Measurements from ENCODE around the gene ATCAY.
"Not testable (repeated sequence)": the region's sequence is repeated elsewhere in the genome, so short reads cannot be mapped to it uniquely, and the experiment has no call there.

ATCAY gene

DNA sequence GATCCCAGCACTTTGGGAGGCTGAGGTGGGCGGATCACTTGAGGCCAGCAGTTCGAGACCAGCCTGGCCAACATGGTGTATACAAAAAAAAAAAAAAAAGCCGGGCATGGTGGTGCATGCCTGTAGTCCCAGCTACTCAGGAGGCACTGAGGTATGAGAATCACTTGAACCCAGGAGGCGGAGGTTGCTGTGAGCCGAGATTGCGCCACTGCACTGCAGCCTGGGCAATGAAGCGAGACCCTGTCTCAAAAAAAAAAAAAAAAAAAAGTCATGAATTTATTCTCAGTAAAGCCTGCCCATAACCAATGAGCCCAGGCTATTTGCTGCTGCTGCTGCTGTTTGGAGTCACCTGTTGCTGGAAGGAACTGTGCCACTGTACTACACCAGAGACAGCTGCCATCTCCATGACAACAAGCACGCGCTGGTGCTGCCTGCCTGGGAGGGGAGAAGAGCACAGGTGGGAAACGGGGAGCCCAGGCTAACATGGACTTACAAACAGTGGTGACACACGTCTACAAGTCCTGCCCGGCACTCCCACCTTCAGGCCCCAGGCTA lies 23.0 kb upstream of the ATCAY start:
- DNase-seq: no peak

DNA sequence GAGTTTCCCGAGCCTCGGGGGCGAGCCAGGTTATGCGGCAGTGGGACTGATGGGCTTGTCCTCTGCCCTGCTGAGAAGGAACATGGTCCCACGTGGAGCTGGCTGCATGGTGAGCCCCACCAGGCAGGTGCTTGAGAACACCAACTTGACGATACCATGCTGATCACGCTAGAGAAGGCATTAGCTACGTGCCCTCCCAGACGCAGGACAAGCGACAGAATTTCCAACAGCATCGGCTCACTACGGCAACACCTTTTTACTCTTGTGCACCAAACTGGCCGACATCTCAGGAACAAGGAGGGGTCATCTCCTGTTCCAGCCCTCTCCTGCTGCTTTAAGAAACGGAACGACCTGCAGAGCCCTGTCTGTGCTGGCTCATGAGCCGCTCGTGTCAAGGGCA lies 20.0 kb upstream of the ATCAY start:
- DNase-seq: no peak

DNA sequence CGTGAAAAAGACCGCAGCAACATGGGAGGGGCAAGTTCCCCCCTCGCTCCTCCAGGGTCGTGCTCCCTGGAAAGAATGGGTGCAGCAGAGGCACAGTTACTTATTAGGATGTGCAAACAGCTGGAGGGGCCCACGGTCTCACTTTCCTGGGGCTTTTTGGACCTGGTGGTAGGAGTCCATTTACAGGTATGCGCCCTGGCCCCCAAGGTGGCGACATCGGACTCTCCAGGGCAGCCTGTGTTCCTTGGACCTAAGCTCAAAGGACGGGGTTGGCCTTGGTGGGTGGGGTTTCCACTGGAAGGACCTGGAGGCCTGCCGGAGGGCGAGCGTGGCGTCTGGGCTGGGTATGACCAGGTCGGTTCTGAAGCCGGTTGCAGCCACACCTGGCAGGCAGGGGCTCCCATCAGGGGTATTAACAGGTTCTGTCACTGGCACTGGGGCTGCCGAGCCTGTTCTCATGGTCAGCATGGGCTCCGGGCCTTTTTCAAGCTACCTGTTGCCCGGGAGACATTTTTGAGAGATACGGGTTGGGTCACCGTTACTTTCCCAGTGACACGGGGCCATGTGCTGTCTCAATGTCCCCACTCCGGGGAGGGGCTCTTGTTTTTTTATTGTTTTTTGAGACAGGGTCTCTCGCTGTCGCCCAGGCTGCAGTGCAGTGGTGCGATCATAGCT lies 17.5 kb upstream of the ATCAY start:
- DNase-seq: no peak

DNA sequence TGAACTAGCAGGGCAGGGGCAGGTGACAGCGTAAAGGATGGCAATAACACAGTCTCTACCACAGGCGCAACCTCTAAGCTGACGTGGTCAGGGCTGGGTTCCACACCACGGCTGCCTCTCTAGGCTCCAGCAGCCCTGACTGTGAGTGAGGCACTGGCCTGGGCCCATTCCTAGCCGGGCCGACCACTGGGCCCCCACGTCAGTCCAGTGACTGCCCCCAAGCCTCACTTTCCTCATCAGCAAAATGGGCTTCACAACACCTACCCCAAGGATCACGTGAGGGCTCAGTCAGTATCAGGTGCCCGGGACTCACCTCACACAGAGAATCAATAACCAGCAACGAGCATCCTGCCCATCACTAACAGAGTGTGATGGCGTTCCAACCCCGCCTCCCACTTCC lies 16.8 kb upstream of the ATCAY start:
- DNase-seq: no peak

DNA sequence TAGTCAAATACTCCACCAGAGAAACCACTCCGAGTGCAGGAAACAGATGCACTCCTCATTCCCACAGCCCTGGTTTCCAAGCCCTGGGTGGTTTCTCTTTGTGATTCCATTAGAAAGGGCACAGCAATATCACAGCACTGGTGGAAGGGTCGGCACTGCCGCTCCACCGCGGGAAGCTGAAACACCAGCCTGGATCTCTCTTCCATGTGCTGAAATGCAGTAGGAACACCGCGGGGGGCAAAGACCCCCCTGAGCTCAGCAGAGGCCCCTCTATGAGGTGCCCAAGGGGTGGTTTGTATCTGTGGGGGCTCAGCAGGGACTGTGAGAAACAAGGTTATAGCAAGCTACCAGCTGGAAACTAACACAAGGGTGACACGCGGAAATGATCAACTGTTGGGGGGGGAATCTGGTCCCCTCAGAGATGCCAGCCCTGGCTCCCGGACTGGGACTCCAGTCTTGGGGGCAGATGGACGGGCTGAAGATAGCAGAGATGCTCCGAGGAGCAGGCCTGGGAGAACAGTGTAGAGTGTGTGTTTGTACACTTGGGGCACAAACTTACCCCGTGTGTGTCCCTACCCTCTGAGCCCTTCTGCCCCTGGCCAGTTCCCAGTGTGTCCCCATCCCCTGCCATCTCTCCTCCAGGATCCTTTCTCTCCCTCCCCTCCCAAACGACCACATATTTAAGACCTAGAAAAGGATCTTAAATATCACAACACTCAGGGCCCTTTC lies 13.4 kb upstream of the ATCAY start:
- no peak for DNase-seq

DNA sequence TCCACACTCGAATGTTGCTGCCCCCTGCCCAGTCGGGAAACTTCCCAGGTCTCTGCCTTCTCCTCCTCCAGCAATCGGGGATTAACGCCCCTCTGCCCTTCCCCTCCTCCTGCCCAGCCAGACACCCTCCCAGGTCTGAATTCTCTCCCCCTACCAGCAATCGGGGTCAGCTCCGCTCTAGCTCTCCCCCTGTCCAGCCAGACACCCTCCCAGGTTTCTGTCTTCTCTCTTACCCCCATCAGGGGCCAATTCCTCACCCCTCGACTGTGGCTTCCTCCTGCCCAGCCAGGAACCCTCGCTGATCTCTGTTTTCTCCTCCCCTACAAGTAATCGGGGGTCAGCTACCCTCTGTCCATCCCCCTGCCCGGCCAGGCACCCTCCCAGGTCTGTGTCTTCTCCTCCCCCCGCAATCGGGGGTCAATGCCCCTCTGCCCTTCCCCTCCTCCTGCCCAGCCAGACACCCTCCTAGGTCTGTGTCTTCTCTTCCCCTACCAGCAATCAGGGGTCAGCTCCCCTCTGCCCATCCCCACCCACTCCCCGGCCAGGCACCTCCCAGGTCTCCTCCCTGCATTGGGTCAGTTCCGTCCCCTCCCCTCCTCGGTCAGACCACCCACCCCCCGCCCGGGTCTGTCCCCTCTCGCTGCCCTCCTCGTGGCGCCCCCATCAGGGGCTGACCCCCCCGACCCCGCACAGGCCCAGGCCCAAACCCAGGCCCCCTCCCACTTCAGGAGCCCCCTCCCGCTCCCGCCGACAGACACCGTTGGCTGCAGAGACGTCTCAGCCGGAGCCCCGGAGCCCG lies 12.3 kb upstream of the ATCAY start:
- DNase-seq: no peak

DNA sequence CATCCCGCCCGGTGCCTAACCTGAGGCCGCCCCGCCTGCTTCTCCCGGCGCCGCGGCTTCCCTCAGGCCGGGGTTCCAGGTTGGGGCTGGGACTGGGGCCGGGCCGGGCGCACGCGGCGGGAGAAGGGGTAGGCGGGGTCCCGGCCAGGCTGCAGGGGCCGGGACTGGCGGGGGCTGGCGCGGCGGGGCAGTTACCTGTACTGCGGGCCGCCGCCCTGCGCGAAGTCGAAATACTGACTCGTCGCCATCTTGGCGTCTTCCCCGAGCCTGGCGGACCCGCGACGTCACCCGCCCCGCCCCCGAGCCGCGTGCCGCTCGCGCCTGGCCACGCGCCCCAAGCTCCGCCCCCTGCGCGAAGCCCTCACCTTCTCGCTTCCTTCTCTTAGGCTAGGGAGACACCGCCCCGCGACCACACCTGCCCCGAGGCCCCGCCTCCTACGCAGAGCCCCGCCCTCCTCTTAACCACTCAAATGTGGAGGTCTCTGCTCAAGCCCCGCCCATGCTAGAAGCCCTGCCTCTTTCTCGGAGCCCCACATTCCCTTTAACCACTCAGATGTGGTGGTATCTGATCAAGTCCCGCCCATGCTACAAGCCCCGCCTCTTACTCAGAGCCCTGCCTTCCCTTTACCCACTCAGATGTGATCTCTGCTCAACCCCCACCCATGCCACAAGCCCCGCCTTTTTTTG lies 11.6 kb upstream of the ATCAY start, which contains the start of gene ZFR2:
Gene ZFR2 (minus strand): TSS at position 269 of the 687 bp plus-strand sequence. CDS start 21 bp downstream, at position 248.
- DNase-seq: no peak

DNA sequence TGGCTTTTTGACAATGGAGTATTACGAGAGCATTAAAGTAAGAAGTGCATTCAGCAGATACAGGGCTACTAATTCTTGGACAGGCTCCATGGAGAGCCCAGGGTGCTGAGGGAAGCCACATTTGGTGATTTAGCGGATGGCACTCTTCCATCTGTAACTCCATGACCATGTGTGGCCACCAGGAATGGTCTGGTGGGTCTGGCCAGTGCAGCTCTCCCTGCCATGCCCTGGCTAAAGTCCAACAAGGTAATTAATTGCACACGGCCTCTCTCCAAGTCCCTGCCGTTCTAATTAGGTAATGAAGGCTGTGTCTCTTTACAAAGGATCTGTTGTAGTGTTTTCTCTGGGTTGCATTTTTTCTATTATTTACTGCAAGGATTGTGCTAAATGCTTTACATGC lies 7.3 kb upstream of the ATCAY start:
- DNase-seq: no peak

DNA sequence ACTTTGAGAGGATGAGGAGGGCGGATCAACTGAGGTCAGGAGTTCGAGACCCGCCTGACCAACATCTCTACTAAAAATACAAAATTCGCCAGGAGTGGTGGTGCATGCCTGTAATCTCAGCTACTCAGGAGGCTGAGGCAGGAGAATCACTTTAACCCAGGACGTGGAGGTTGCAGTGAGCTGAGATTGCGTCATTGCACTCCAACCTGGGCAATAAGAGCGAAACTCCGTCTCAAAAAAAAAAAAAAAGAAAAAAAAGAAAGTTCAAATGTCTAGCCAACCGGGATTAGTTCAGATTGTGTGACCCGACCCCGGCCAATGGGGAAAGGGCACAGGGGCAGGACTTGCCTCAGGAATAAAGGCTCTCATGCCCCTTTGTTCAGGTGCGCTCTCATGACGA lies 5.8 kb upstream of the ATCAY start:
- not testable (repeated sequence) for DNase-seq

DNA sequence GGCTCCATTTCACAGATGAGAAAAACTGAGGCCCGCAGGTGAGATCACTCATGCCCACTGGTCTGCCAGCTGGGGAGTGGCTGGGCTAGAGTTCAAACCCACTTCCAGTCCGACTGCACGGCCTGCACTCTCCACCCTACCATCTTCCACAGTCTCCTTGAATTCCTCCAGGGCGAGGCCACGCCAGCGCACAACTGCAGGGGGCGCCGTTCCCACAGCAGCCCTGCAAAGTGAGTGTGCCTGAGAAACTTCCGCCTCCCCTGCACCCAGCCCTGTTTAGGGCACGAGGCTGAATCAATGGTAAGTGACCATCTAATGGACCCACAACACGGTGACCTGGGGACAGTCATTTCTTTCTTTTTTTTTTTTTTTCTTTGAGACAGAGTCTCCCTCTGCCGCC lies 829 bp upstream of the ATCAY start:
- no peak for DNase-seq

DNA sequence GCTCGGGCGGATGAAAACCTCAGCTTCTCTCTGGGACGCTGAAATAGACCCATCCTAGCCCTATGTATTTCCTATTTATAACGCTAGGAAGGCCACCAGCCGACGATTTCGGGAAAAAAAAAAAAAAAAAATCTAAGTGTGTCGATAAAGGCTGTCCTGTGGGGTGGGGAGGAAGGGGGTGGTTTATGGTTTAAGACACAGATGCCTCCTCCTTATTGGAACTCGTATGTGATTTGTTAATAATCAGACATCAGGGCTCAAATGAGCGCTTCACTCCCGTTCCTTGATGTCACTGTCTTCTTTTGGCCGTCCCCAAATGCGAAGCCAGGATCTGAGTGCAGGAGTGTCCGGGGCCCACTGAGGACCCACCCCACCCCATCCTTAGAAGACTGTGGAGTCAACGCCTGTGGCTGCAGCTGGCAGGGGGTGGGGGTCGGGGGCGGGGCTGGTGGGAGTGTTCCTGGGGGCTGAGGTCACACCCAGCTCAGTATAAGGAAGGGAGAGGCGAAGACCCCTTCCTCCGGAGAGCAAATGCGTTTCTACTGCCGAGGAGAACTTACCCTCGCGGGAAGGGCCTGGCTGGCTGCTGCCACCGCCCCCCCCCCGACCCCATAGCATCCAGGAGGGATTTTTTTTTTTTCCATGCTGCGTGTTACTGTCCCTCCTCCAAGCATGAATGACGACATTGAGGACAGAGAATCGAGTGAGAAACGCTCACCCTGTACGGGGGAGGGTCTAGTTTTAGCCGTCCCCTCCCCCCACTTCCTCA lies 971 bp downstream of the ATCAY start:
- no peak for DNase-seq

DNA sequence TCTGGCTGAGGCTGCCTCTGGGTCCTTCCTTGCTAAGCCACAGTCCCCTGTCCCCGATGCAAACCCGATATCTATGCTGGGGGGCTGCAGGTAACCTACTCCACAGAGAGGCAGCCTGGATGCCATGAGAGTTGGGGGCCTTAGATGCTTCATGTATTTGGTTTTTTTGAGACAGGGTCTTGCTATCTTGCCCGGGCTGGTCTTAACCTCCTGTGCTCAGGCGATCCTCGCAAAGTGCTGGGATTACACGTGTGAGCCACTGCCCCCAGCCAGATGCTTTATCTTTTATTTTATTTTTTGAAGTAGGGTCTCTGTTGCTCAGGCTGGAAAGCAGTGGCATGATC lies 1.5 kb downstream of the ATCAY start:
- no peak for DNase-seq

DNA sequence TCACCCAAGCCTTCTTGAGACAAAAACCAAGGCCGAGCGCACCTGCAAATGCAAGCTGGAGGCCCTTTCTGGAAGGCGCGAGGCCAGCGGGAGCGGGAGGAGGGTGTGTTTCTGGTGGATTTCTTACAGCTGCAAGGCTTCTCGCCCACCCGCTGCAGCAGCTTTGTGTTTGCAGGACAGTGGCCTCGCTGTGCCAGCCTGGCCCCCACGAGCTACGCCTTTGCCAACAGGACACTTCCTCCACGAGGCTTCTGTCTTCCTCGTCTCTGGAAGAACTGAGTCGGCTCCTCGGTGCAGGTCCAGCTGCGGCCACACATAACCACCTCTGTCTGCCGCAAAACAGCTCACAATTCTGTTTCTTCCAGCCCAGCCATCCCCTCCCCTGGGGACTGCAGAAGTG lies 10.1 kb downstream of the ATCAY start:
- DNase-seq: no peak

DNA sequence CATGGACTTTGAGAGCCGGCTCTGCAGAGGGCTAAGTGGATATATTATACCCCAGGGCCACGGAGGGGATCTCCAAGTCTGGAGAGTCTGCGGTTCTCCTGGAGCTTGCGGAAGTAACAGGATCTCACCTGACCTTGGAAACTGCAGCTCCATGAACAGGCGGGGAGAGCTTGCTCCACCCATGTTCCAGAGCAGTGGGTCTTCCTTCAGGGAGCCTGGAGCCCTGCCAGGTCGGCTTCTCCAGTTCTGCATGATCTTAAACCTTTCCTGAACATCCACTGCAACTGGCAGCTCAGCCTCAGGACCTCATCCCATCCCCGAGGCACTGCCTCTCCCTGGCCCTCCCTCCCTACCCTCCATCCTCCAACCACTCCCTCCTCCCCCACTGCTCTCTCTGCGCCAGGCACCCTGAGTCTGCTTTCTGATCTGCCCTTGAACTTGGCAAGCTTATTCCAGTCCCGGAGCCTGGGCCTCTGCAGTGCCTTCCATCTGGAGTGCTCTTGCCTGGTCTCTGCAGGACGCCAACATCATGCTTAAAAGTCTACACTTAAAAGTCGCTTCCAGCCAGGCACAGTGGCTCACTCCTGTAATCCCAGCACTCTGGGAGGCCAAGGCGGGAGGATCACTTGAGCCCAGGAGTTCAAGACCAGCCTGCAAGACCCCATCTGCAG lies 13.2 kb downstream of the ATCAY start:
- DNase-seq: no peak

DNA sequence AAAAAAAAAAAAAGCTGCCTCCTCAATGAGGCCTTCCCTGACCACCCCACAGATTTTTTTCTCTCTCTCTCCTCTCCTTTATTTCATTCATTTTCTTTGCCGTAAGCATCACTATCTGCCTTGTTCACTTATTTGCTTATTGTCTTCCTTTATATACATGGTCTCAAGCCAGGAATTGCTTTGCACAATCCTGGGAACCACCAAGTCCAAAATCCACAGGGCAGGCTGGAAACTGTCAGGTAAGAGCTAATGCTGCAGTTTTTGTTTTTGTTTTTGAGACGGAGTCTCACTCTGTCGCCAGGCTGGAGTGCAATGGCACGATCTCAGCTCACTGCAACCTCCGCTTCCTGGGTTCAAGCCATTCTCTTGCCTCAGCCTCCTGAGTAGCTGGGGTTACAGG lies 14.5 kb downstream of the ATCAY start:
- DNase-seq: not testable (repeated sequence)

DNA sequence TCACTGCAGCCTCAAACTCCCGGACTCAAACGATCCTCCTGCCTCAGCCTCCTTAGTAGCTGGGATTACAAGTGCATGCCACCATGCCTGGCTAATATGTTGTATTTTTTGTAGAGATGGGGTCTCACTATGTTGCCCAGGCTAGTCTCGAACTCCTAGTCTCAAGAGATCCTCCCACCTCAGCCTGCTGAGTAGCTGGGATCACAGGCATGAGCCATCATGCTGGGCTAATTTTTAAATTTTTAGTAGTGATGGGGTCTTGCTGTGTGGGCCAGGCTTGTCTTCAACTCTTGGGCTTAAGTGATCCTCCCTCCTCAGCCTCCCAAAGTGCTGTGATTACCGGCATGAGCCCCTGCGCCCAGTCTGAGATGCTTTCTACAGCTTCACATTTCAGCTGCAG lies 15.3 kb downstream of the ATCAY start:
- no peak for DNase-seq

DNA sequence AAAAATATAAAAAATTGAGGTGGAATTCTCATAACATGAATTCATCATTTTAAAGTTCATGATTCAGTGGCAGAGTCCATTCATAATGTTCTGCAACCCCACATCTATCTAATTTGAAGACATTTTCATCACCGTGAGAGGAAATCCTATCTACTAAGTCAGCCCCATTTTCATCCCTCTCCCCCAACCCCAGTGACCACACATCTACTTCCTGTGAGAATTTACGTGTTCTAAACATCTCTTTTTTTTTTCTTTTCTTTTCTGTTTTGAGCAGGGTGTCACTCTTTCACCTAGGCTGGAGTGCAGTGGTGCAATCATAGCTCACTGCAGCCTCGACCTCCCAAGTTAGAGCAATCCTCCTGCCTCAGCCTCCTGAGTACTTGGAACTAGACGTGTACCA lies 17.5 kb downstream of the ATCAY start:
- no peak for DNase-seq

DNA sequence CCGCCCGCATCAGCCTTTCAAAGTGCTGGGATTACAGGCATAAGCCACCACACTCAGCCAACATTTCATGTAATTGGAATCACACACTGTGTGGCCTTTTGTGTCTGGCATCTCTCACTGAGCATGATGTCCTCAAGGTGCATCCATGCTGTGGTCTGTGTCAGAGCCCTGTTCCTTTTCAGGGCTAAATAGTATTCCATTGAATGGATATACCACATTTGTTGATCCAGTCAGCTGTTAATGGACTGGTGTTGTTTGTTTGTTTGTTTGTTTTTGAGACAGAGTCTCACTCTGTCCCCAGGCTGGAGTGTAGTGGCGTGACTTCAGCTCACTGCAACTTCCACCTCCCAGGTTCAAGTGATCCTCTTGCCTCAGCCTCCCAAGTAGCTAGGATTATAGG lies 17.9 kb downstream of the ATCAY start:
- DNase-seq: no peak

DNA sequence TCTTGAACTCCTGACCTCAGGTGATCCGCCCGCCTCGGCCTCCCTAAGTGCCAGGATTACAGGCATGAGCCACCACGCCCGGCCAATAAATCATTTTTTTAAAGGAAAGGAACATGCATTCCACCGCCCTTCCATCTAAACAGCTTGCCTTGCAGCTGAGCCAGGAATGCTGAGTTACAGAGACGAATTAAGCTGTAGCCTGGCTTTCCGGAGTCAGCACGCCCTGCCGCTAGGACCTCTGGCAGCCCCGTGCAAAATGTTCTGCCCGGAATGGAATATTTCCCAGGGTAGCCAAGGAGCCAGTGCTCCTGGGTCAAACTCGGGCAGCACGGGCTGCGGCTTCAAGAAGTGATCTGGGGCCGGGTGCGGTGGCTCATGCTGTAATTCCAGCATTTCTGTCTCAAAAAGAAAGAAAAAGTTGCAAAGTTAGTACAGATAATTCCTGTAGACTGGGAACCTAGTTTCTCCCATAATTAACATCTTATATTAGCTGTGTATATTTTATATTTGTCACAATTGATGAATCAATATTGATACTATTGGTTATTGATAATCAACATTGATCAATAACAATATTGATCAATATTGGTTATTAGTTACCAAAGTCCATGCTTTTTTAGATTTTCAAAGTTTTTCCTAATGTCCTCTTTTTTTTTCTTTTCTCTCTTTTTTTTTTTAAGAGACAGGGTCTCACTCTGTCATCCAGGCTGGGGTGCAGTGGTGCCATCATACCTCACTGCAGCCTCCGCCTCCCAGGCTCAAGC lies 19.2 kb downstream of the ATCAY start:
- no peak for DNase-seq

DNA sequence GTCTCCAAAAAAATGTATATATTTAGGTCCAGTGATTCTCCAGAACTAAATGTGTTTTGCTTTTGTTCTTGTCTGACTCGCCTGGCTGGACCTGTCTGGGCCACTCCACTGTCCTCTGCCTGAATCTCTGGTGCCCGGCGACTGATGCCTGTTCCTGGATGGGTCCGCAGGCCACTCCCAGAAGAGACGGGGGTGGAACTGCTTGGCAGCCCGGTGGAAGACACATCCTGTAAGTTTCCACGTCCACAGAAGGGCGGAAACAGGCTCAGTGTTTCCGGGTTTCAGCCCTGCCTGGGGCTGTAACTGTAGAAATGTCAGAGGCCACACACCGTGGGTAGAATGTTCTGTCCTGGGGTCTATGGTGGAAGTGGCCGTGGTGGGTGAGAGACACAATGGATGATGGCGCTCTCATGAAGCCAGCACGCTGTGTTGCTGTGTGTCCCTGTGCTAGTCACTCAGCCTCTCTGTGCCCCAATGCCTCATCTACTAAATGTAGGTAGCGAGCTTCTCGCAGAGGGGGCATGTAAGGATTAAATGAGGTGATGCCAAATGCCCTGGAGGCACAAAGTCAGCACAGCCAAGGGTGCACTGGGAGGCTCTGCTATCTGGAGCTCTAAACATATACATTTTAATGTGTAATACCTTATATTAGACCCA lies 22.0 kb downstream of the ATCAY start:
- DNase-seq: no peak
